HepG2 (cell line): ENCODE measurements around the gene FHIT. TPM values are rescaled to one million over a fixed set of nuclear protein-coding genes. Genes with fewer than 3 reads are reported as not detected.

ENCODE experiments used
- ATAC-seq: fragments of 200-7000 bp; cut with Tn5 transposase; 3 replicates; pipeline ENCODE4 v1.9.1; 2020; ENCODE audit warnings: mild to moderate bottlenecking, moderate library complexity
- BruUV-seq: library from RNA; stranded (reverse); fragments of 400-500 nt; replicated peaks from 2 replicates; lab custom pipeline; 2021; lab: Mats Ljungman, UMichigan
- CTCF ChIA-PET: fragments of 300-600 bp; formaldehyde crosslinking; extraction: SDS; loops from one replicate; lab custom pipeline; 2021; ENCODE audit warnings: low total read pairs, inconsistent platforms, low intra/inter-chr PET ratio; lab: Yijun Ruan, JAX
- POLR2A ChIA-PET: fragments of 350-600 bp; sonication (Branson Sonifier 250); formaldehyde crosslinking; loops from one replicate; lab custom pipeline; 2020; ENCODE audit warnings: antibody characterized with exemption, inconsistent platforms; lab: Yijun Ruan, JAX
- DNase-seq: peaks from one replicate; pipeline ENCODE4 v3.0.0-alpha.2; 2015; ENCODE audit warnings: low spot score
- FAIRE-seq: peaks from 3 replicates; lab custom pipeline; 2011; peaks lifted over from hg19 to GRCh38; lab: Jason Lieb, UNC
- H2AFZ ChIP-seq: one replicate; pipeline ENCODE4 v1.6.1; 2011; ENCODE audit warnings: low read length, inconsistent platforms
- H3K27ac ChIP-seq: fragments of 300-600 bp; 3 replicates; pipeline ENCODE4 v1.8.0; 2011; ENCODE audit warnings: mixed run types, mild to moderate bottlenecking, mixed read lengths, low read length, inconsistent platforms; ENCODE audit not compliant: insufficient read depth; ENCODE audit errors: extremely low read length
- H3K27me3 ChIP-seq, 2 experiments: fragments of 200-600 bp in 1 of 2; 2 replicates in 1 of 2; 3 replicates in 1 of 2; pipeline versions ENCODE4 v1.6.0 to v1.8.0; 2011; ENCODE audit warnings: low read length in 2 of 2, mild to moderate bottlenecking in 2 of 2, moderate library complexity in 2 of 2, inconsistent platforms in 1 of 2; ENCODE audit not compliant: insufficient read depth in 2 of 2, control insufficient read depth in 1 of 2
- H3K36me3 ChIP-seq, 2 experiments: fragments of 200-600 bp in 1 of 2; replicated peaks in 1 of 2; 2 replicates in 1 of 2; 3 replicates in 1 of 2; pipeline versions ENCODE4 v1.5.1 to v1.8.0; 2011; ENCODE audit warnings: low read length in 2 of 2, inconsistent platforms in 1 of 2; ENCODE audit not compliant: insufficient read depth in 2 of 2, control insufficient read depth in 1 of 2
- H3K4me1 ChIP-seq: 2 replicates; pipeline ENCODE4 v1.5.1; 2012; ENCODE audit warnings: low read length, inconsistent platforms; ENCODE audit not compliant: insufficient read depth
- H3K4me2 ChIP-seq: 2 replicates; pipeline ENCODE4 v1.6.0; 2011; ENCODE audit warnings: low read depth, low read length, inconsistent platforms
- H3K4me3 ChIP-seq, 3 experiments: fragments of 200-600 bp in 1 of 3; sonication (generic), shearing (Covaris generic) in 1 of 3; replicated peaks in 1 of 3; 2 replicates each; pipeline ENCODE4 v1.5.1; 2011 to 2016; ENCODE audit warnings: low read length in 3 of 3, inconsistent platforms in 2 of 3, low read depth in 2 of 3, mild to moderate bottlenecking in 2 of 3, control low read depth in 1 of 3, mixed read lengths in 1 of 3; ENCODE audit not compliant: insufficient read depth in 1 of 3
- H3K79me2 ChIP-seq: one replicate; pipeline ENCODE4 v1.6.1; 2011; ENCODE audit warnings: low read length, inconsistent platforms; ENCODE audit not compliant: insufficient read depth
- H3K9ac ChIP-seq: 2 replicates; pipeline ENCODE4 v1.6.0; 2011; ENCODE audit warnings: mild to moderate bottlenecking, low read depth, low read length, inconsistent platforms; ENCODE audit not compliant: insufficient read depth
- H3K9me3 ChIP-seq: 2 replicates; pipeline ENCODE4 v1.5.1; 2012; ENCODE audit warnings: mild to moderate bottlenecking, low read length
- H4K20me1 ChIP-seq: 2 replicates; pipeline ENCODE4 v1.6.0; 2011; ENCODE audit warnings: inconsistent platforms, mild to moderate bottlenecking, low read length, moderate library complexity; ENCODE audit not compliant: insufficient read depth
- ASH2L ChIP-seq: fragments of 300-600, 200-600 bp; sonication (generic); IDR thresholded peaks from 2 replicates; pipeline ENCODE4 v1.7.0; 2017; ENCODE audit warnings: low read depth, mild to moderate bottlenecking, moderate library complexity, mixed read lengths, low read length; ENCODE audit not compliant: insufficient read length
- ATRX ChIP-seq: sonication (generic); formaldehyde crosslinking; IDR thresholded peaks from 2 replicates; pipeline ENCODE4 v1.4.0; 2020; ENCODE audit warnings: missing genetic modification reagents, borderline replicate concordance
- EEA1 ChIP-seq: sonication (generic); formaldehyde crosslinking; IDR thresholded peaks from 2 replicates; pipeline ENCODE4 v1.5.1; 2020; ENCODE audit warnings: mild to moderate bottlenecking, missing genetic modification reagents, borderline replicate concordance
- ELF3 ChIP-seq: IDR thresholded peaks from 2 replicates; pipeline ENCODE4 v1.6.1; 2016; ENCODE audit warnings: missing genetic modification reagents, missing compliant biosample characterization
- MBD4 ChIP-seq: IDR thresholded peaks from 2 replicates; pipeline ENCODE4 v1.6.1; 2012; ENCODE audit warnings: low read length, inconsistent platforms, borderline replicate concordance
- MLLT10 ChIP-seq: sonication (generic); formaldehyde crosslinking; IDR thresholded peaks from 2 replicates; pipeline ENCODE4 v1.4.0; 2020; ENCODE audit warnings: missing genetic modification reagents
- NR1H2 ChIP-seq: sonication (generic); formaldehyde crosslinking; IDR thresholded peaks from 2 replicates; pipeline ENCODE4 v1.8.1; 2022; ENCODE audit warnings: low read depth, missing genetic modification reagents, borderline replicate concordance
- ZBTB33 ChIP-seq: sonication (generic); formaldehyde crosslinking; IDR thresholded peaks from 2 replicates; pipeline ENCODE4 v1.4.0; 2020; ENCODE audit warnings: missing genetic modification reagents
- ZNF569 ChIP-seq: sonication (generic); formaldehyde crosslinking; IDR thresholded peaks from 2 replicates; pipeline ENCODE4 v1.5.0; 2020; ENCODE audit warnings: mild to moderate bottlenecking, missing genetic modification reagents, moderate library complexity, borderline replicate concordance
- WGBS: methylation state at CpG from one replicate; pipeline ENCODE4 v1.1.6; 2017; ENCODE audit warnings: low lambda C conversion rate; 5-methylcytosine and 5-hydroxymethylcytosine counted together
- in situ Hi-C: cut with HindIII; loops from 2 replicates; pipeline ENCODE4 v1.10.0; 2017; ENCODE audit warnings: low pct_unique_long_range_greater_than_20kb; ENCODE audit not compliant: extremely low pct_ligation_motif_present
- intact Hi-C: fragments of 100-400 bp; cut with micrococcal nuclease; formaldehyde crosslinking; loops from one replicate; pipeline ENCODE4 v1.10.0; 2022; ENCODE audit not compliant: unreplicated experiment
- polyA plus RNA-seq, 8 experiments: library from polyadenylated mRNA; depleted of rRNA in 3 of 8; stranded (reverse) in 7 of 8; unstranded in 1 of 8; fragments of >200 nt; fragmentation: Illumina TruSeq in 4 of 8; extraction: Trizol in 4 of 8; gene quantifications; 2 replicates each; pipeline versions ENCODE4 v1.2.1 to v1.2.3, GENCODE V29; 2011 to 2016; ENCODE audit warnings: low read depth in 4 of 8, missing spikeins in 1 of 8, mixed read lengths in 1 of 8; ENCODE audit not compliant: insufficient read depth in 1 of 8
- total RNA-seq, 5 experiments: library from RNA; depleted of rRNA; stranded (reverse); fragments of >200 nt; fragmentation: Illumina TruSeq; extraction: Trizol; gene quantifications; 2 replicates each; pipeline ENCODE4 v1.2.3, GENCODE V29; 2016; ENCODE audit warnings: low read depth in 1 of 5
- TF ChIP-seq, protein P1 (sequence below): IDR thresholded peaks from 2 replicates; pipeline ENCODE4 v1.6.1; 2016; ENCODE audit warnings: low read depth, control low read depth
- TF ChIP-seq, protein P2 (sequence below), 2 experiments: fragments of 450-650 bp in 1 of 2; sonication (generic) in 1 of 2; formaldehyde crosslinking; IDR thresholded peaks; 2 replicates each; pipeline versions ENCODE4 v1.5.0 to v1.8.0; 2020 to 2022; ENCODE audit warnings: mild to moderate bottlenecking in 1 of 2, missing genetic modification reagents in 1 of 2
- TF ChIP-seq, protein P3 (sequence below): sonication (generic); formaldehyde crosslinking; IDR thresholded peaks from 2 replicates; pipeline ENCODE4 v1.5.1; 2020; ENCODE audit warnings: mild to moderate bottlenecking, missing genetic modification reagents, moderate library complexity

Gene FHIT
- total and polyA plus RNA-seq, 2 of the 13 experiments (the other 11 are each of a cell fraction or from before 2014, with no cell fraction given), result 4.0 to 4.6 TPM

DNA sequence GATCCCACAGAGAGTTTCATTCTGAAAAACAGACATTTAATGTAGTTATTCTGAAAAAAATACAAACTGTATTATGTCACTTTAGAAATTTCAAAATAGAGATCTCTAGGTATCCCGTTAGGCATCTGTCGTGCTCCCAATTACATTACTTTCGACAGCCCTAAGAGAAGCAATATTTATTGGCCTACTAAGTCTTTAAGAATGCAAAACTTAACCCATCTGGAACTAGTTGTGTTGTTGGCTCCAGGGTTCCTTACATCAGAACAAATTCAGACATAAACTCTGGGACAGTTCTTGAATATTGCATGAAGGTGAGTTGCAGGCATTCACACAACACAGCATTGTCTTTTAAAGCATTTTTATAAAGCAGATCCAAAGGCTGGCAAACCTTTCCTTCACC, 498.4 kb downstream of the FHIT start:
- 58% methylated on average over 3 of the region's 3 CpGs for WGBS
- CTCF ChIA-PET, result no interaction called here
- FAIRE-seq, result no peak
- Histone ChIP-seq H3K27me3 (no peaks in the 10 kb centered on the region), H3K9me3 (no peaks in the 10 kb centered on the region), H3K36me3 (no peaks in the 10 kb centered on the region), H3K9ac (no peak overlapping the region), H4K20me1 (no peaks in the 10 kb centered on the region), H2AFZ (no peak overlapping the region), H3K4me3 (no peak overlapping the region)
- no TSS peak for BruUV-seq
- POLR2A ChIA-PET, result no interaction called here
- in situ Hi-C loops (loop anchor here (10.0 kb wide), 1 partner anchor 622 kb away; no protein-coding TSS in a partner anchor), intact Hi-C loops (loop anchor here (10.0 kb wide), 2 partner anchors 192 to 1432 kb away; no protein-coding TSS in a partner anchor)
- TF ChIP-seq ASH2L (no peak), MBD4 (no peak), ZNF569 (CRISPR knock-in tag) (no peak)
- TF ChIP-seq, protein P1, sequence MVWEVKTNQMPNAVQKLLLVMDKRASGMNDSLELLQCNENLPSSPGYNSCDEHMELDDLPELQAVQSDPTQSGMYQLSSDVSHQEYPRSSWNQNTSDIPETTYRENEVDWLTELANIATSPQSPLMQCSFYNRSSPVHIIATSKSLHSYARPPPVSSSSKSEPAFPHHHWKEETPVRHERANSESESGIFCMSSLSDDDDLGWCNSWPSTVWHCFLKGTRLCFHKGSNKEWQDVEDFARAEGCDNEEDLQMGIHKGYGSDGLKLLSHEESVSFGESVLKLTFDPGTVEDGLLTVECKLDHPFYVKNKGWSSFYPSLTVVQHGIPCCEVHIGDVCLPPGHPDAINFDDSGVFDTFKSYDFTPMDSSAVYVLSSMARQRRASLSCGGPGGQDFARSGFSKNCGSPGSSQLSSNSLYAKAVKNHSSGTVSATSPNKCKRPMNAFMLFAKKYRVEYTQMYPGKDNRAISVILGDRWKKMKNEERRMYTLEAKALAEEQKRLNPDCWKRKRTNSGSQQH (CRISPR knock-in tag), result no peak
- TF ChIP-seq, all 625 proteins: peak for 0
- no peak overlapping the region for H3K27ac ChIP-seq
- no peak for ATAC-seq
- no peak for DNase-seq
- H3K4me2 ChIP-seq, result no peak overlapping the region
- H3K79me2 ChIP-seq, result no peaks in the 10 kb centered on the region
- H3K4me1 ChIP-seq, result no peaks in the 10 kb centered on the region

- H3K79me2 ChIP-seq, result no peaks in the 10 kb centered on the region
- DNase-seq, result no peak
- H4K20me1 ChIP-seq, result no peaks in the 10 kb centered on the region
- H3K9me3 ChIP-seq, result no peaks in the 10 kb centered on the region
- ChIA-PET POLR2A (no interaction called here), CTCF (no interaction called here)
- intact Hi-C loops (no loop called here), in situ Hi-C loops (no loop called here)
- ATAC-seq, result no peak
- H3K9ac ChIP-seq, result no peak overlapping the region
- H3K36me3 ChIP-seq, result no peaks in the 10 kb centered on the region
- H3K27me3 ChIP-seq, result no peaks in the 10 kb centered on the region
- no TSS peak for BruUV-seq
- H3K4me1 ChIP-seq, result peaks cover 18% of the 10 kb centered on the region
- WGBS, result 65% methylated on average over 3 of the region's 3 CpGs
- no peak overlapping the region for H3K4me2 ChIP-seq
- no peak for FAIRE-seq
- no peak overlapping the region for H3K27ac ChIP-seq
- no peak overlapping the region for H3K4me3 ChIP-seq
- H2AFZ ChIP-seq, result no peak overlapping the region
- no peak for TF ChIP-seq ELF3 (CRISPR knock-in tag)
- TF ChIP-seq, protein P2, sequence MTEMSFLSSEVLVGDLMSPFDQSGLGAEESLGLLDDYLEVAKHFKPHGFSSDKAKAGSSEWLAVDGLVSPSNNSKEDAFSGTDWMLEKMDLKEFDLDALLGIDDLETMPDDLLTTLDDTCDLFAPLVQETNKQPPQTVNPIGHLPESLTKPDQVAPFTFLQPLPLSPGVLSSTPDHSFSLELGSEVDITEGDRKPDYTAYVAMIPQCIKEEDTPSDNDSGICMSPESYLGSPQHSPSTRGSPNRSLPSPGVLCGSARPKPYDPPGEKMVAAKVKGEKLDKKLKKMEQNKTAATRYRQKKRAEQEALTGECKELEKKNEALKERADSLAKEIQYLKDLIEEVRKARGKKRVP (CRISPR knock-in tag; IDR thresholded peaks at IDR 0.05), result no peak
- TF ChIP-seq NR1H2, result no peak
- no peak for TF ChIP-seq EEA1
- TF ChIP-seq, protein P3, sequence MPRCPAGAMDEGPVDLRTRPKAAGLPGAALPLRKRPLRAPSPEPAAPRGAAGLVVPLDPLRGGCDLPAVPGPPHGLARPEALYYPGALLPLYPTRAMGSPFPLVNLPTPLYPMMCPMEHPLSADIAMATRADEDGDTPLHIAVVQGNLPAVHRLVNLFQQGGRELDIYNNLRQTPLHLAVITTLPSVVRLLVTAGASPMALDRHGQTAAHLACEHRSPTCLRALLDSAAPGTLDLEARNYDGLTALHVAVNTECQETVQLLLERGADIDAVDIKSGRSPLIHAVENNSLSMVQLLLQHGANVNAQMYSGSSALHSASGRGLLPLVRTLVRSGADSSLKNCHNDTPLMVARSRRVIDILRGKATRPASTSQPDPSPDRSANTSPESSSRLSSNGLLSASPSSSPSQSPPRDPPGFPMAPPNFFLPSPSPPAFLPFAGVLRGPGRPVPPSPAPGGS (CRISPR knock-in tag), result no peak
- TF ChIP-seq MLLT10 (CRISPR knock-in tag), result no peak
- TF ChIP-seq ZBTB33 (CRISPR knock-in tag), result no peak
- TF ChIP-seq ATRX (CRISPR knock-in tag), result no peak
These were observed 504.4 kb downstream of the FHIT start for GRCh38 chr3:60746695-60747416.
